Stromal cell of bone marrow (primary cell): ENCODE measurements around the gene ZBED2.
A peak's percentile ranks its signal among the peaks of the same experiment; 100 is the strongest.
"Not testable (repeated sequence)": the region's sequence is repeated elsewhere in the genome, so short reads cannot be mapped to it uniquely, and the experiment has no call there.

Experiments used
- DNase-seq: peaks from one replicate; pipeline ENCODE4 v3.0.0-alpha.2; 2012; ENCODE audit warnings: low read depth

ZBED2 gene

DNA sequence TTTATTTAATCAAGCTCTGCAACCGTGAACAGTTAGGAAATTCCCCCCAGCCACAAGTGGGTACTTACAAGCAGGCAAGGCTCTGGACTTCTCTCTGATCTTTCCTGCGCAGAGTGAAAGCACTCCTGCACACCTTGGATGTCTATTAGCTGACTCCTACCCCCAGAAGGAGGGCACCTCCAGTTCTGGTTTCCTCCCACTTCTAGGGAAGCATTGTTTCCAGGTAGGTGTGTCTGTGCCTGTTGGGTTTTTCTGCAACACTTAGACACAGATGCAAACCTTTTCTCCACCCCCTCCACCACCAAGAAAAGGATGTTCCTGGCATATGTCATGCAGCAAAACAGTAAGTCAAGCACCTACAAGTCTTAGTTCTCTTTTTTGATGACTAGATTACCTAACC lies at the start of gene ZBED2:
Gene ZBED2, minus strand, starts transcription at position 115 of the 400 bp plus-strand sequence. CDS start 1,145 bp downstream, outside the sequence.
- DNase-seq: no peak

DNA sequence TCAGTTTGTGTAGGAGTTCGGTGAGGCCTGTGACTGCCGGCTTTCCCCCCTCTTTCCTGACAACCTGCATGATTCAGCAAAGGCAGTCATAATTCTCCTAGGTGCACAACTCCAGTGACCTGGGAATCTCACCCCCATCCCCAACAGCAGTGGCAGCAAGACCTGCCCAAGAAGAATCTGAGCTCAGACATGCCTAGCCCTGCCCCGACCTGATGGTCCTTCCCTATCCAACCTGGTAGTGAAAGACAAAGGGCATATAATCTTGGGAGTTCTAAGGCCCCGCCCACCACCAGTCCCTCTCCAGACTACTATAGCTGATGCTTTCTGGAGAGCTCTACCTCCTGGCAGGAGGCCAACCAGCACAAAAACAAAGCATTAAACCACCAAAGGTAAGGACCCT lies 44.2 kb upstream of the ZBED2 start:
- no peak for DNase-seq

DNA sequence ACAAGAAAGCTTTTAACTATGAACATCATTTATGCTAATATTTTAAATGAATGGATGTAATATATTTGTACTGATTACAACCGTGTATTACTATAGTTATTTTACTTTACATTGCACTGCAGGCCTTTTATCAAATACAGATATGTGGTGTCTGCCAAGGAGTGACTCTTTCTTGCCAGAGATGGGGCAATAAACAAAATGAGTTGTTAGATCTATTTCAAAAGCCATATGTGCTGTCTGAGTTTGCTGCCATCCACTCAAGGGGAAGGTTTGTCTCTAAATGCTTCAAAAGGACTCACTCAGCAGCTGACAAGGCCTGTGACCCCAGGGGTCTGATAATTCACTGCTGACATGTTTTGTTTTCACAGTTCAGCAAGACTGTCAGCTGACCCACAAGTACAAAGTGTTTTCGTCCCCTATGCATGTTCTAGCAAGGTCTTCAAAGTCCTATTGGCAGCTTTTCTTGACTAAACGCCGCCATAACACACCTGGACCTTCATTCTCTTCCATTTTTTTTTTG lies 41.3 kb upstream of the ZBED2 start:
- DNase-seq: no peak

DNA sequence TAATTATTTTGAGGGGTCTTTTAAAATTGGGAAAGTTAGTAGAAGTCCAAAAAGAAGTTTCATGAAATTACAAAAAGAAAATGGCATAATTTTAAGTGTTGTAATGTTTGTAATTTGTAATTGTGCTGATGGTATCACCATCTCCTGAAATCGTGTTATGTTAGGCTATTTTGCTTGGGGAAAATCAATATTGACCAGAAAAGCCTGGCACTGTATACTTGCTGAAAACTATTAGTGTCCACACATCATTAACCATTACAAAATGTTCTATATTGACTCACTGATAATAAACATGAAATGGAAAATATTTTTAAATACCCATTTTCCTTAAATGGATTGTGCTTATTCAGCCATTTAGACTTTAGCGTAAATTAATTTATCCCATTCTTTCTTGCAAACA lies 40.3 kb upstream of the ZBED2 start:
- no peak for DNase-seq

- DNase-seq: not testable (repeated sequence)
Measured at GRCh38 chr3:111630638-111631037, 35.5 kb upstream of the ZBED2 start.

DNA sequence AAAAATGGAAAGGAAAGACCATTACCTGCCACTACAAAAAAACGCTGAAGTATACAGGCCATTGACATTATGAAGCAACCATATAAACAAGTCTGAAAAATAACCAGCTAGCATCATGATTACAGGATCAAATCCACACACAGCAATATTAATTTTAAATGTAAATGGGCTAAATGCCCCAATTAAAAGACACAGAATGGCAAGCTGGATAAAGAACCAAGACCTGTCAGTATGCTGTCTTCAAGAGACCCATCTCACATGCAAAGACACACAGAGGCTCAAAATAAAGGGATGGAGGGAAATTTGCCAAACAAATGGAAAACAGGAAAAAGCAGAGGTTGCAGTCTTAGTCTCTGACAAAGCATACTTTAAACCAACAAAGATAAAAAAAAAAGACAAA lies 33.9 kb upstream of the ZBED2 start:
- DNase-seq: not testable (repeated sequence)

DNA sequence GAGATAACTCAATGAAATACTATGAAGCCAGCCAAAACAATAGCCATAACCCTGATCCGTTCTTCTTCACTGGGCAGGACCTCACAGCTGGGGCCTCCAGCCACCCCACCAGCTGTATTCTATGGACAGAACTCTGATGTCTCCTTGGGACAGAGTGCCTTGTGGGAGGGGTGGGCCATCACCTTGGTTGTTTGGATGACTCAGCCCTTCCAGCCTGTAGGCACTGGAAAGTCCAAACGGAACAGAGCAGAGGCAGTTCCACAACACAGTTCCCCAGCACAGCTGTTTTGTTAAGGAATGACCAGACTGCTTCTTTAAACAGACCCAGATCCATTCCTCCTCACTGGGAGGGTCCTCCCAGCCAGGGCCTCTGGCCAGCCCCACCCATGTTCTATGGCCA lies 31.9 kb upstream of the ZBED2 start:
- DNase-seq: no peak

DNA sequence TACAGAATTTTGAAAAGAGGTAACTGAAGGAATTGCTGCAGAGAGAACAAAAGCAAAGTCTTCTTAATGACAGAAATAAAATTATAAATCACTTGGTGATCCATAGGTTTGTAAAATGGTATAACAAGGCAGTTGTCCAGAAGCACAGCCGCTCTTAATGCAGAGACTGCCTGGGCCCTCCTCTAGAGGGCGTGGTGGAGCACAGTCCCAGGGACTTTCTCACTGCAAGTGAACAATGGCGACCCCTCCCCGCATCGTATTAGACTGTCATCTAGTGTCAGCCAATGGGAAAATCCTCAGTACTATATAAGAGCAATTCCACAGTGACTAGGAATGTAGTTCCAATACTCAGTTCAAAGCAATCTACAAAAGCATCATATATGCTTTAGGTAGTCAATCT lies 26.4 kb upstream of the ZBED2 start:
- no peak for DNase-seq

DNA sequence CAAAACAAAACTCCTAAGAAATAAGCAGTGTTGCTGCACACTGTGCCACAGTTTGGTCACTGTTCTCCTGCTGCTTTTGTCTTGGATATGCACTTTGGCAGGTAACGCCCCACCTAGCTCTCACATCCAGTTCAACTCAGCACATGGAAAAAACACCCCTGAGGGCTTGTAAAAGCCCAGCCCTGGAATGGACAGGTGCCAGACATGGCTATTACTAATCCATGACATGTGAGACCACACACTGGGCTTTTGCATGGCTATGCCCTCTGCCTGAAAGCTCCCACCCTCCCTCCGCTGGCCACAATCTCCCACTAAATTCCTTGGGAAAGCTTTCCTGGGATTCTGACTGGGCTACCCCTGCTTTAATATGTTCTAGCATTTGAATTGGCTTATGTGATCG lies 24.7 kb upstream of the ZBED2 start:
- no peak for DNase-seq

DNA sequence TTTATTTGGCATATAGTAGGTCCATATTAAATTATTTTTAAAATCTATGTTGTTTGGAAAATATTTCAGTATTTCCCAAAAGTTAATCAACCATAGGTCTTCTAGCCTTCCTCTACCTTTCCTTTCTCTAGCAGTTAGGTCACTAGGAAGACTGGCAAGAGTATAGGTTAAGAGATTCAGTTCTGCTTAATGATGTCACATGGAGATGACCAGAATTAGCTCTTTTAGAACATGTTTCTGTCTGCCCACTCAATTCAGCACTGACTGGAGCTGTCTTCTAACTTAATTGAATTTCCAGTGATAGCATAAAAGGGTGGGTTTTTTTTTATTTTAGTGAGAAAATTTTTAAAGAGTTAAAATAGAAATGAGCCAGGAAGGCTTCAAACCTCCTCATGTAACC lies 23.8 kb upstream of the ZBED2 start:
- DNase-seq: no peak

DNA sequence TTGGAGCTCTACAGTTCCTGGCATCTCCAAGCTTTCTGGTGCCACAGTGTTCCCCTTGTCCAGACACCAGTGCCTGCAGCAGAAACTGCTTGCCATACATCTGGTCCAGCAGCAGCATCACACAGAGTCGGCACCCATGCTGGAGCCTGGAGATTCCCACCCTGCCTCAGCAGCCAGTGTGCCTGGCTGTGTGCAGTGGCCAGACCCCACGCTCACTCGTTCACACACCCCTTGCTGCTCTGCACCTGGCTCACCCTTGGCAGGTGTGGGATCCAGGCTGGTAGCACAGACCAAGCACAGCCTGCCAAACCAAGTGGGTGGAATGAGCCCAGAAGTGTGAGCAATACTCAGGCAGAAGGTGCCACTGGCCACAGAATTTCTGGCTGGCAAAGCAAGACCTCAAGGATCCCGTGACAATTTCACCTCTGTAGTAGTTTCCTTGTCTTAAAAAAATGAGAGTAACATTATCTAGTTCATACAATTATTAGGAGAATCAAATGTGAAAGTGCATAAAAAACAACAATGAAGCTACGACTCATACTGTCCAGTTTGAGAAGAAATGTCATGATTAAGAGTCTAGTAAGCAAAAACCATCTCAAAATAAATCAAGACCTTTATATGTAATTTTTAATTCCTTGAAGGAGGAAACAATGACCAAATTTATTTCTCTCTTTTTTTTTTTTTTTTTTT lies 22.9 kb upstream of the ZBED2 start:
- DNase-seq: peak; percentile 9

GRCh38 chr3:111617406-111617805 lies 22.3 kb upstream of the ZBED2 start:
- no peak for DNase-seq

DNA sequence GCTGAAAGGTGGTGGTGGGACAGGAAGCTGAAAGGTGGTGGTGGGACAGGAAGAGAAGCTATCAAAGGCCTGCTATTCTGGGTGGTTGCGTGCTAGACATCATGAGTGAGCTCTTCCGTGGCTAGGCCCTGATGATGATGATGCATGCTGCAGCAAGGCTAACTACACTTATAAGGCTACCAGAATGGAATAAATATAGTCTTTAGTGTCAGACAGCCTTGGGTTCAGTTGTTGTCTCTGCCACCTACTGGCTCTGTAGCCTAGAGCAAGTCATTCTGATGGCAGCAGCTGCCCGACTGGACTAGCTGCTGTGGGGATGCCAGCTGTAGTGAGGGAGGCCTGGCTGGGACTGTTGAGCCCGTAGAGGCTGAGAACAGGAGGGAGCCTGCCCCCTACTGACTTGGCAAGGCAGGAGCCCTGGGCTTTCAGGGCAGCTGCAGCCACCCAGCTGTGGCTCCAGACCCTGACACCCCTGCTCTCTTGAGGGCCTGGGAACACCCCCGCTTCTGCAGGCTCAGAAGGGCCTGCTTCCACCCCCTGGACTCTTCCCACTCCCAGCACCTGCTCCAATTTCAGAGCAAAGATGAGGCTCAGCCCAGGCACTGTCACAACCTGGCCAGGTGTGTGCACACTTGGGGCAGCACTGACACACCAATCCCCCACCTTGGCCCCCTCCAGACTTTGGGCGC lies 21.4 kb upstream of the ZBED2 start:
- peak; percentile 13 for DNase-seq

GRCh38 chr3:111615880-111616279 lies 20.7 kb upstream of the ZBED2 start:
- DNase-seq: no peak

GRCh38 chr3:111613294-111613693 lies 18.1 kb upstream of the ZBED2 start:
- no peak for DNase-seq

DNA sequence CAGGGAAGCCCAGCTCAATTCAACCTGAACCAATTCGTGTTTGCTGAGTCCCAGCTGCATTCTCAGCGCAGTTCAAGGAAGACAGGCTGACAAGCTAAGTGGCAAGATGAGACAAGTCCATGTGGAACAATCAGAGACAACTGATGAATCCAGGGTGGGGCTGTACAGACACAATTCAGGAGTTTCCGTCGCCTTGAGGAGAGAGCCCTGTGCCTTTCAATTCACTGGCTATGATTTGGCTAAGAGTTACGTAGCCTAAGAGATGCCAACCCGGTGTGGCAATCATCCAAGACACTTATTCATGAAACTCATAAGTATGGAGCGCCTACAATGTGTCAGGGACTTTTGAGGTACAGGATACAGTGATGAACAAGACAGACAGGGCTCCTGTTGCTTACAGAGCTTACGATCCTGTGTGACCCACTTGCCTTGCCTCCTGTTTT lies 15.5 kb upstream of the ZBED2 start:
- DNase-seq: no peak

DNA sequence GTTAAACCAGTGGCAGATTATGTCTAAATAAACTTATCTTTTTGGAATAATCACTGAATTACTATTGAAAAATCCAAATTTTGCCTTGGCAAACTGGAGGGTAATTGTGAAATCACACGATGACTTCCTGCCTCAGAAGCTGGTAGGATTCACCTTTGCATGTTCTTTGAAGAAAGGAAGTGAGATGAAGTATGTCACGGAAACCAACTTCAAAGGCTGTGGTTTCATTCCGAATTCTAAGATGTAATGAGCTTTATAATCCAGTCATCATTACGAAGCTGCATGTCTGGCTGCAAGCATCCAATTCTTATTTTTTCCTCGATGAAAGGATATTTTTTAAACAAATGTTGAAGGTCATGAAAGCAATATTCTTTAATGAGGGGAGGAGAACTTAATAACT lies 15.0 kb upstream of the ZBED2 start:
- no peak for DNase-seq

- DNase-seq: no peak
Measured at GRCh38 chr3:111609700-111610099, 14.6 kb upstream of the ZBED2 start.

DNA sequence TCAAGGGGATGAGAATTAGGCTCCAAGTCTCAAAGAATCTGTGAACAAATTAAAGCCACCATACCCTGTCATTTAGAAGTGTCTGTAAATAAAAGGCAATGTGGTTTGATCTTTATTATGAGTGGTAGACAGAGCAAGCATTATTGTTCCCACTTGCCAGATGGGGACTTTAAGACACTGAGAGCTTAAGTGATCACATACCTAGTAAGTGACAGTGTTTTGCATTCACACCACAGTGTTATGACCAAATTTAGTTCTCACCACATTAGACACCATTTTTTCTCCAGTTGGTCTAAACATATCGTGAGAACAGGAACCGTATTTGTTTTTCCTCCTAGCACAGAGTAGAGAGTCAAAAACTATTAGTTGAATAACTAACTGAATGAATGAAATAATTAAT lies 13.2 kb upstream of the ZBED2 start:
- no peak for DNase-seq

GRCh38 chr3:111607240-111607920 lies 12.2 kb upstream of the ZBED2 start:
- DNase-seq: no peak

- no peak for DNase-seq
Measured at GRCh38 chr3:111605493-111605892, 10.3 kb upstream of the ZBED2 start.

DNA sequence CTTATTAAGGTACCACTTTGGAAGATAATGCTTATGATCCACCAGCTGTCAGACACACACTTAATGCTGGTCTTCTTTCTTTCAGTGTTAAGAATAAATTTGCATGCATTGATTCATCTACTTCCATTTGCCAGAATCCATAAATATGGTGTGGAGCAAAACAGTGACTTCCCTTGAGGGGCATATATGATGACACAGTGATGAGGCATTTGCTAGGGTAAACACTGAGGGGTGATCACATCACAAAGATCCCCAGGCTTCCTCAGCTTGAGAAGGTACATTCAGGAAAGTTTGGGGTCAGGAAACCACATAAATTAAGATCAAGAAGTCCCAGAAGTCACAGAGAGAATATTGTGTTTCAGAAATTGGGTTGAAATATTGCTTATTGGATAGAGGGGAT lies 9.9 kb upstream of the ZBED2 start:
- peak; percentile 36 for DNase-seq

GRCh38 chr3:111604119-111604518 lies 9.0 kb upstream of the ZBED2 start:
- no peak for DNase-seq
